Mesendoderm (in vitro differentiated cells): ENCODE results near the gene SYT2.

Experiments used
- DNase-seq: peaks from one replicate; pipeline ENCODE4 v3.0.0; 2013
- H2AK5ac ChIP-seq: 2 replicates; pipeline ENCODE4 v1.6.1; 2013; ENCODE audit warnings: low read length, inconsistent platforms
- H2BK120ac ChIP-seq: 2 replicates; pipeline ENCODE4 v1.6.1; 2013; ENCODE audit warnings: low read depth, mild to moderate bottlenecking, low read length, moderate library complexity, mixed read lengths
- H2BK15ac ChIP-seq: replicated peaks from 2 replicates; pipeline ENCODE4 v1.6.1; 2013; ENCODE audit warnings: low read depth, mild to moderate bottlenecking, moderate library complexity
- H2BK5ac ChIP-seq: 2 replicates; pipeline ENCODE4 v1.6.1; 2013; ENCODE audit warnings: low read length, inconsistent platforms
- H3K18ac ChIP-seq: 2 replicates; pipeline ENCODE4 v1.6.1; 2013; ENCODE audit warnings: mild to moderate bottlenecking, low read length, mixed read lengths
- H3K23ac ChIP-seq: one replicate; pipeline ENCODE4 v1.6.1; 2013; ENCODE audit warnings: low read length
- H3K27ac ChIP-seq: 2 replicates; pipeline ENCODE4 v1.5.1; 2013; ENCODE audit warnings: low read depth, mild to moderate bottlenecking, inconsistent platforms, low read length, moderate library complexity
- H3K27me3 ChIP-seq: 2 replicates; pipeline ENCODE4 v1.6.1; 2013; ENCODE audit warnings: low read length, control low read depth, mild to moderate bottlenecking, inconsistent platforms; ENCODE audit not compliant: insufficient read depth, poor library complexity
- H3K36me3 ChIP-seq: 2 replicates; pipeline ENCODE4 v1.6.1; 2013; ENCODE audit warnings: low read length, inconsistent platforms; ENCODE audit not compliant: control insufficient read depth, insufficient read depth
- H3K4ac ChIP-seq: one replicate; pipeline ENCODE4 v1.6.1; 2013; ENCODE audit warnings: low read depth, mild to moderate bottlenecking, low read length, moderate library complexity
- H3K4me1 ChIP-seq: 2 replicates; pipeline ENCODE4 v1.6.1; 2013; ENCODE audit warnings: low read depth, low read length, inconsistent platforms; ENCODE audit not compliant: control insufficient read depth
- H3K4me2 ChIP-seq: 2 replicates; pipeline ENCODE4 v1.6.1; 2013; ENCODE audit warnings: low read length
- H3K4me3 ChIP-seq: 2 replicates; pipeline ENCODE4 v1.5.1; 2013; ENCODE audit warnings: mild to moderate bottlenecking, low read length
- H3K56ac ChIP-seq: one replicate; pipeline ENCODE4 v1.6.1; 2013; ENCODE audit warnings: low read length
- H3K79me1 ChIP-seq: 2 replicates; pipeline ENCODE4 v1.6.1; 2013; ENCODE audit warnings: low read length, inconsistent platforms
- H3K79me2 ChIP-seq: 2 replicates; pipeline ENCODE4 v1.6.1; 2013; ENCODE audit warnings: mild to moderate bottlenecking, low read length; ENCODE audit not compliant: control insufficient read depth, insufficient read depth
- H3K9ac ChIP-seq: 2 replicates; pipeline ENCODE4 v1.6.1; 2013; ENCODE audit warnings: low read length, inconsistent platforms
- H4K5ac ChIP-seq: one replicate; pipeline ENCODE4 v1.6.1; 2013; ENCODE audit warnings: low read length
- H4K8ac ChIP-seq: one replicate; pipeline ENCODE4 v1.6.1; 2013; ENCODE audit warnings: low read depth, mild to moderate bottlenecking, control low read depth, low read length, moderate library complexity
- WGBS: extraction: QIAGEN DNeasy Blood & Tissue Kit; methylation state at CpG from one replicate; pipeline ENCODE4 v1.1.7; 2013; ENCODE audit warnings: low lambda C conversion rate, missing lambda C conversion rate; ENCODE audit not compliant: insufficient coverage; ENCODE audit errors: extremely low coverage; 5-methylcytosine and 5-hydroxymethylcytosine counted together

SYT2 gene

DNA sequence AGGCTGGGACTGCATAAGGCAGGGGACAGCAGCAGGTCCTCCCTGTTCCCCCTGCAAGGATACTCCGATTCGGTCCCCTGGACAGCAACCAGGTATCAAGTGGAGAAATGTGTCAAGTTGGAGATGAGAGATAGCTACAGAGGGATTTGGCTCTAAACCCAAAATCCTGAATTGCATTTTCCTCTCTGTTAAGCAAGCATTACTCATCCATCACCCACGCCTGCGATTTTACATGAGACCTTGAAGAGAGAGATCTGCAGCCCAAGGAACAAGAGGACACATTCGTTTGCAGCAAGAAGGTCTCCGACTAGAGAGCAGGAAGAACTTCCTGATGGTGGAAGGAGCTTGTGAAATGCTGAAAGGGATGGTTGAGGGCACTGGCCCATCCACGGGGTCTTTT lies 21.9 kb downstream of the SYT2 start:
- Histone ChIP-seq H3K36me3 (no peaks in the 10 kb centered on the region), H4K5ac (no peak overlapping the region), H3K18ac (no peak overlapping the region), H2BK120ac (no peak overlapping the region), H3K79me1 (no peaks in the 10 kb centered on the region), H4K8ac (no peak overlapping the region), H3K79me2 (no peaks in the 10 kb centered on the region), H3K27ac (no peak overlapping the region), H3K23ac (no peak overlapping the region), H3K4me2 (no peak overlapping the region), H2BK5ac (no peak overlapping the region), H3K4ac (no peak overlapping the region), H3K56ac (no peak overlapping the region), H3K4me3 (no peak overlapping the region), H3K4me1 (no peaks in the 10 kb centered on the region), H2AK5ac (no peak overlapping the region), H2BK15ac (no peak overlapping the region), H3K9ac (no peak overlapping the region), H3K27me3 (no peaks in the 10 kb centered on the region)
- no CpG with 5 or more reads among the region's 7 CpGs for WGBS
- DNase-seq: no peak

DNA sequence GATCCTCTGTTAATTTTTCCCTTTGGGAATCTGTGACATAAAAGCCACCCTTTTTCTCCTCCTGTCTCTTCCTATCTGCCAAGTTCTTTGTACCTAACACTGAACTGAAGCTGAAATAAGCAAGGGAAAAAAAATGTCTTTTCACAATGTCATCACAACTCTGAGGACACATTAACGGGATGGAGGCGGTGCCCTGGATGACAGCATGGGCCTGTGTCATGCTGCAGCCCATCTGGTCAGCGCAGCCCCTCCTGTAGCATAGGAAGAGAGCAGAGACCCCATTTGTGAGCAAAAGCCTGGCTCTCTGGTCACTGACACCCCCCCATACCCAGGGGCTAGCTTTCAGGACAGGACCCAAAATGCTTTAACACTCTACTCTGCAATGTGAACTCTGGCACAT lies 22.5 kb downstream of the SYT2 start:
- no peaks in the 10 kb centered on the region for H3K4me1 ChIP-seq
- H3K4me2 ChIP-seq: no peak overlapping the region
- no peak overlapping the region for H3K4me3 ChIP-seq
- H4K8ac ChIP-seq: no peak overlapping the region
- no peak overlapping the region for H2BK15ac ChIP-seq
- no peak overlapping the region for H3K4ac ChIP-seq
- no peak overlapping the region for H2BK120ac ChIP-seq
- no peak overlapping the region for H3K27ac ChIP-seq
- no peak overlapping the region for H3K9ac ChIP-seq
- no peak overlapping the region for H2BK5ac ChIP-seq
- H3K79me2 ChIP-seq: no peaks in the 10 kb centered on the region
- no peak overlapping the region for H2AK5ac ChIP-seq
- WGBS: no CpG with 5 or more reads among the region's 3 CpGs
- no peak overlapping the region for H3K56ac ChIP-seq
- no peak overlapping the region for H3K23ac ChIP-seq
- no peaks in the 10 kb centered on the region for H3K79me1 ChIP-seq
- H4K5ac ChIP-seq: no peak overlapping the region
- no peaks in the 10 kb centered on the region for H3K27me3 ChIP-seq
- H3K18ac ChIP-seq: no peak overlapping the region
- DNase-seq: no peak
- H3K36me3 ChIP-seq: no peaks in the 10 kb centered on the region

DNA sequence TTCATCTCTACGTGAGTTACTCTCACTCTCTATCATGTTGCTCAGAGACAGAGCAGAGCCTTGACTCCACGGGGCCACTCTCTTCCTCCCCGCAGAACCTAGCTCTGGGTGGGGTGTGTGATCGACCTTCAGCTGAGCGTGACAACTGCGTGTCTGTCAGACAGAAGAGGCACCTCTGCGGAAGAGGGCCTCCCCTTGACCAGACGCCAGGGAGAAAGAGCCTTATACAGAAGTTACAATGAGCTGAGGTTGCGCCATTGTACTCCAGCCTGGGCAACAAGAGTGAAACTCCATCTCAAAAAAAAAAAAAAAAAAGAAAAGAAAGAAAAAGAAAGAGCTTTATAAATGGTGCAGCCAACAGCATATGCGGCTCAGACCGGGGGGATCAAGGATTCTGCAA lies 22.9 kb downstream of the SYT2 start:
- no peak overlapping the region for H2BK5ac ChIP-seq
- no peak overlapping the region for H3K9ac ChIP-seq
- H3K56ac ChIP-seq: no peak overlapping the region
- no peak overlapping the region for H4K8ac ChIP-seq
- no peak overlapping the region for H3K27ac ChIP-seq
- H2BK120ac ChIP-seq: no peak overlapping the region
- H3K27me3 ChIP-seq: no peaks in the 10 kb centered on the region
- no peak overlapping the region for H3K4ac ChIP-seq
- no CpG with 5 or more reads among the region's 11 CpGs for WGBS
- no peak overlapping the region for H3K23ac ChIP-seq
- H3K4me1 ChIP-seq: no peaks in the 10 kb centered on the region
- H2BK15ac ChIP-seq: no peak overlapping the region
- H3K79me2 ChIP-seq: no peaks in the 10 kb centered on the region
- no peak overlapping the region for H3K4me2 ChIP-seq
- no peak for DNase-seq
- H3K18ac ChIP-seq: no peak overlapping the region
- no peak overlapping the region for H3K4me3 ChIP-seq
- H4K5ac ChIP-seq: no peak overlapping the region
- no peaks in the 10 kb centered on the region for H3K36me3 ChIP-seq
- no peak overlapping the region for H2AK5ac ChIP-seq
- no peaks in the 10 kb centered on the region for H3K79me1 ChIP-seq

DNA sequence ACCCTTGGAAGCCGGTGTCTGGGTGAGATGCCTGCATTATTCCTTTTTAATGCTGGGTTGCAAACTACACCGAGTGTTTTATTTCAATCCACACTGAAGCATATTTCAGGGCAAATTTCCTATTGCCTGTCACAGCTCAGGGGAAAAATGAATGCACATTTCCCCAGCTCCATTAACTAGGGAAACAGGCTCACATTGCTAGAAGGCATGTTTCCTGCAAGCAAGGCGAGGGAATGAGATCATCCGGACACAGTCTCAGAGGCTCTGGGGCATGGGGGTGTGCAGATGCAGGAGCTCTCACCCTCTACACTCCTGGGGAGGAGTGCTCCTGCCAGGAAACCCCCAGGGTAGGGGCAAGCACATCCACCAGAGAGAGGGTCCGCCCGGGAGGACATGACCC lies 24.6 kb downstream of the SYT2 start:
- no peak overlapping the region for H2BK5ac ChIP-seq
- no peak overlapping the region for H2BK15ac ChIP-seq
- no peaks in the 10 kb centered on the region for H3K4me1 ChIP-seq
- H3K79me1 ChIP-seq: no peaks in the 10 kb centered on the region
- H3K27ac ChIP-seq: no peak overlapping the region
- H3K27me3 ChIP-seq: no peaks in the 10 kb centered on the region
- no CpG with 5 or more reads among the region's 6 CpGs for WGBS
- H2BK120ac ChIP-seq: no peak overlapping the region
- no peak overlapping the region for H3K9ac ChIP-seq
- H3K4ac ChIP-seq: no peak overlapping the region
- no peak overlapping the region for H3K4me3 ChIP-seq
- no peak overlapping the region for H2AK5ac ChIP-seq
- DNase-seq: no peak
- no peak overlapping the region for H4K8ac ChIP-seq
- H3K18ac ChIP-seq: no peak overlapping the region
- H3K4me2 ChIP-seq: no peak overlapping the region
- H3K36me3 ChIP-seq: no peaks in the 10 kb centered on the region
- no peak overlapping the region for H4K5ac ChIP-seq
- H3K23ac ChIP-seq: no peak overlapping the region
- no peak overlapping the region for H3K56ac ChIP-seq
- no peaks in the 10 kb centered on the region for H3K79me2 ChIP-seq

DNA sequence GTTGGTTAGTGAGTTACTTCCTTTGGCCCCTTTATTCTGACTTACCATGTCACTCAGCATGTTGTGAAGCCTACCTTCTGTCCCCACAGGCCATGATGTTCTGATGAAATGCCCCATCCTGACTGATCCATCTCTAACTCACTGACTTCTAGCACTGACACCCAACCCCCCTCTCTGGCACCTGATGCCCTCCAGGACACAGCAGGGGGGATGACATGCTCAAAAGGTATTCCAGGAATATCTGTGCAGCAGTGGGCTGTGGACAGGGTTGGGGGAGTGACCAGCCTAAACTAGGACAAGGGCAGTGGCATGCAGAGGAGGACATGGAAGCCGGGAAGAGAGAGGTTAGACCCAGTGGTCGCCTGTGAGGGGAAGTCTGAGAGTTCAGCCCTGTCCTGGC lies 25.5 kb downstream of the SYT2 start:
- H3K36me3 ChIP-seq: no peaks in the 10 kb centered on the region
- no peak overlapping the region for H3K4ac ChIP-seq
- no peak overlapping the region for H3K4me2 ChIP-seq
- no peak overlapping the region for H4K8ac ChIP-seq
- H2BK120ac ChIP-seq: no peak overlapping the region
- WGBS: no CpG with 5 or more reads among the region's 2 CpGs
- no peaks in the 10 kb centered on the region for H3K79me1 ChIP-seq
- no peak overlapping the region for H2AK5ac ChIP-seq
- no peak overlapping the region for H3K9ac ChIP-seq
- no peaks in the 10 kb centered on the region for H3K79me2 ChIP-seq
- H3K27me3 ChIP-seq: no peaks in the 10 kb centered on the region
- DNase-seq: peak; percentile 35
- H3K18ac ChIP-seq: no peak overlapping the region
- H2BK15ac ChIP-seq: no peak overlapping the region
- H3K4me3 ChIP-seq: no peak overlapping the region
- H3K27ac ChIP-seq: no peak overlapping the region
- H3K56ac ChIP-seq: no peak overlapping the region
- H4K5ac ChIP-seq: no peak overlapping the region
- H3K4me1 ChIP-seq: no peaks in the 10 kb centered on the region
- H3K23ac ChIP-seq: no peak overlapping the region
- no peak overlapping the region for H2BK5ac ChIP-seq

DNA sequence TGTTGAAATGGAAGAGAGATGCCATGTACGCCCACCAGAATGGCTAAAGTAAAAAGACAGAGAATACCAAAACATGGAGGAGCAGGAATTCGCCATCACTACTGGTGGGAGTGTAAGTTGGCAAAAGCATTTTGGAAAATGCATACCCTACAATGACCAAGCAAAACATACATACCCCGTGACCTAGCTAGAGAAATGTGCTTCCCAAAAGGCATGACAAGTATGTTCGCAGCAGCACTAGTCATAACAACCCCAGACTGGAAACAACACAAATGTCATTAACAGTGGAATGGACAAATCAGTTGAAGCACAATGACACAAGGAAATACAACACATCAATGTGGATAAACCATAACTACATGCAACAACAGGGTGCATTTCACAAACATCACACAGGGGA lies 27.2 kb downstream of the SYT2 start:
- Histone ChIP-seq H3K9ac (no peak overlapping the region), H3K4ac (no peak overlapping the region), H3K79me1 (no peaks in the 10 kb centered on the region), H3K36me3 (no peaks in the 10 kb centered on the region), H3K4me2 (no peak overlapping the region), H3K56ac (no peak overlapping the region), H3K4me3 (no peak overlapping the region), H3K79me2 (no peaks in the 10 kb centered on the region), H3K27me3 (no peaks in the 10 kb centered on the region), H3K4me1 (no peaks in the 10 kb centered on the region), H2BK15ac (no peak overlapping the region), H4K8ac (no peak overlapping the region), H2BK120ac (no peak overlapping the region), H3K27ac (no peak overlapping the region), H3K23ac (no peak overlapping the region), H2AK5ac (no peak overlapping the region), H3K18ac (no peak overlapping the region), H2BK5ac (no peak overlapping the region), H4K5ac (no peak overlapping the region)
- WGBS: no CpG with 5 or more reads among the region's 4 CpGs
- no peak for DNase-seq
